NCI-H446 (cell line): ENCODE results near the gene OR4M1.
A peak's percentile ranks its signal among the peaks of the same experiment; 100 is the strongest.
"Not testable (repeated sequence)": the region's sequence is repeated elsewhere in the genome, so short reads cannot be mapped to it uniquely, and the experiment has no call there.

Experiments
- DNase-seq, 2 experiments: peaks; one replicate each; lab custom pipeline; 2025; lab: John Stamatoyannopoulos, UW

The OR4M1 gene, protein sequence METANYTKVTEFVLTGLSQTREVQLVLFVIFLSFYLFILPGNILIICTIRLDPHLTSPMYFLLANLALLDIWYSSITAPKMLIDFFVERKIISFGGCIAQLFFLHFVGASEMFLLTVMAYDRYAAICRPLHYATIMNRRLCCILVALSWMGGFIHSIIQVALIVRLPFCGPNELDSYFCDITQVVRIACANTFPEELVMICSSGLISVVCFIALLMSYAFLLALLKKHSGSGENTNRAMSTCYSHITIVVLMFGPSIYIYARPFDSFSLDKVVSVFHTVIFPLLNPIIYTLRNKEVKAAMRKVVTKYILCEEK

DNA sequence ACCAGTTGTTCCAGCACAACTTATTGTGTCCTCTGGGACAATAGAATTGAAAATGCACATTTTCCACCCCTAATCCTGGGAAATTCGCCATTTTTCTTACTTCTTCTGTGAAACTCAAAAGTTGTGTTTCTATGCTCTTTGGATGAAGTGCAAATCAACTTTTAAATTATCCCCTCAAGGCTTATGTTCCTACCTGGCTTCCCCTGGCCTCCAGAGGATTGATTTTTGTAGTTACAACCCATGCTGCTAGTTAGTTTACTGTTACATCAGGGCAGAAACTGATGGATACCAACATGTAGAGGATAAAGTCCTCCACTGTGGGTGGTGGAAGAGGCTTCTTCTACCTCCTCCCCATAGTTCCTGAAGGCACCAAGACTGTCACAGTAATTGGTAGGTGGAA is at the start of gene OR4M1:
OR4M1 (plus strand) TSS at position 301 of the 400 bp plus-strand sequence. CDS start 6,819 bp downstream, outside the sequence.
- not testable (repeated sequence) for DNase-seq

- no peak for DNase-seq
Observed at GRCh38 chr14:19729359-19729758, 43.9 kb upstream of the OR4M1 start.

- no peak for DNase-seq
Observed at GRCh38 chr14:19729763-19730162, 43.5 kb upstream of the OR4M1 start.

DNA sequence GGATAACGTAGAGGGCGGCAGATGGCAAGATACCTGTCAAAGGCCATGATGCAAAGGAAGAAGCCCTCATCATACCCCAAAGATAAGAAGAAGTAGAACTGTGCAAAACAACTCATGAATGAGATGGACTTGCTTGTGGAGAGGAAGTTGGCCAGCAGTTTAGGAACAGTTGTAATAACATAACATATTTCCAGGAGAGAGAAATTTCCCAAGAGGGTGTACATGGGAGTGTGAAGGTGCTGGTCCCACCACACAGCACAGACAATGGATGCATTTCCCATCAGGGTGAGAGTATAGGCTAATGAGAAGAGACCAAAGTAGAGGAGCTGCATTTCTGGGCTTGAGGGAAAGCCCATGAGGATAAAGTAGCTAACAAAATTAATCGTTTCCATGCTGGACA is 39.4 kb upstream of the OR4M1 start:
- DNase-seq, result not testable (repeated sequence)

- DNase-seq, result no peak
Observed at GRCh38 chr14:19743256-19743655, 30.0 kb upstream of the OR4M1 start, which contains the start of gene OR4Q3. TSS of gene OR4Q3 (plus strand) at chr14:19743571.

- not testable (repeated sequence) for DNase-seq
Observed at GRCh38 chr14:19752316-19752715, 21.0 kb upstream of the OR4M1 start.

DNA sequence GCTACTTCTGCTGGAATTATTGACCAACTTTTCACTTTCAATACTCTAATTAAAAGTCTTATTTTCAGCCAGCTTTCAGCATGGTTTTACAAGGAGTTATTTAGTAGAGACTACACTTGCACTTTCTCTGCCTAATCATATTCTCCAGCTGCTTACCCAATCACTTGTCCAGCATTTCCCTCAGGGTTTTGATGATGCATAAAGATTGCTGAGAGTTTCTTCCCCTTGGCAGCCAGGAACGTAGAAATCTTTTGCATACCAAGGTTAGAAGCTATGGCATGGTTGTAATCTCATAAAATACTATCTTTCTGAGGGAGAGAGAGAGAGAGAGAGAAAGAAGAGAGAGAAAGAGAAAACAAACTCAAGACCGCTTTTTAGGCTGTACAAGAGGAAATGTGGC is 19.1 kb upstream of the OR4M1 start:
- no peak for DNase-seq

GRCh38 chr14:19771491-19771890 is 1.8 kb upstream of the OR4M1 start:
- DNase-seq, result not testable (repeated sequence)

- no peak for DNase-seq
Observed at GRCh38 chr14:19771895-19772430, 1.3 kb upstream of the OR4M1 start.

GRCh38 chr14:19772454-19772853 is 850 bp upstream of the OR4M1 start:
- DNase-seq, result not testable (repeated sequence)

GRCh38 chr14:19775587-19775986 is 2.3 kb downstream of the OR4M1 start:
- no peak for DNase-seq

- not testable (repeated sequence) for DNase-seq
Observed at GRCh38 chr14:19785848-19786247, 12.5 kb downstream of the OR4M1 start.

DNA sequence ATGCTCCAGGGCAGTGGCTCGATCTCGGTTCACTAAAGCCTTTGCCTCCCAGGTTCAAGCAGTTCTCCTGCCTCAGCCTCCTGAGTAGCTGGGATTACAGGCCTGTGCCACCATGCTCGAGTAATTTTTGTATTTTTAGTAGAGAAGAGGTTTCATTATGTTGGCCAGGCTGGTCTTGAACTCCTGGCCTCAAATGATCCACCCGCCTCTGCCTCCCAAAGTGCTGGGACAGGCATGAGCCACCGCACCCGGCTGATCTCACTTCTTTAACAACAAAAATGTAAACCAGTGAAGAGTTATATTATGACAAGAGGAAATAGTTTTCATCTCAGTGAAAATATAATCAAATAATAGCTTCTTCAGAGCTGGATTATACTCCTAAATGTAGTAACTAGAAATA is 14.0 kb downstream of the OR4M1 start:
- not testable (repeated sequence) for DNase-seq

GRCh38 chr14:19788150-19788549 is 14.8 kb downstream of the OR4M1 start:
- not testable (repeated sequence) for DNase-seq

DNA sequence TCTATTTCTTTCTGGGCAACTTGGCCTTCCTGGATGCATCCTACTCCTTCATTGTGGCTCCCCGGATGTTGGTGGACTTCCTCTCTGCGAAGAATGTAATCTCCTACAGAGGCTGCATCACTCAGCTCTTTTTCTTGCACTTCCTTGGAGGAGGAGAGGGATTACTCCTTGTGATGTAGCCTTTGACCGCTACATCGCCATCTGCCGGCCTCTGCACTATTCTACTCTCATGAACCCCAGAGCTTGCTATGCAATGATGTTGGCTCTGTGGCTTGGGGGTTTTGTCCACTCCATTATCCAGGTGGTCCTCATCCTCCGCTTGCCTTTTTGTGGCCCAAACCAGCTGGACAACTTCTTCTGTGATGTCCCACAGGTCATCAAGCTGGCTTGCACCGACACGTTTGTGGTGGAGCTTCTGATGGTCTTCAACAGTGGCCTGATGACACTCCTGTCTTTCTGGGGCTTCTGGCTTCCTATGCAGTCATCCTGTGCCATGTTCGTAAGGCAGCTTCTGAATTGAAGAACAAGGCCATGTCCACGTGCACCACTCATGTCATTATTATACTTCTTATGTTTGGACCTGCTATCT is 23.3 kb downstream of the OR4M1 start:
- DNase-seq, result not testable (repeated sequence)

GRCh38 chr14:19799880-19800279 is 26.6 kb downstream of the OR4M1 start:
- no peak for DNase-seq

GRCh38 chr14:19800282-19801117 is 27.2 kb downstream of the OR4M1 start:
- DNase-seq, result peak; percentile 25 to 84

DNA sequence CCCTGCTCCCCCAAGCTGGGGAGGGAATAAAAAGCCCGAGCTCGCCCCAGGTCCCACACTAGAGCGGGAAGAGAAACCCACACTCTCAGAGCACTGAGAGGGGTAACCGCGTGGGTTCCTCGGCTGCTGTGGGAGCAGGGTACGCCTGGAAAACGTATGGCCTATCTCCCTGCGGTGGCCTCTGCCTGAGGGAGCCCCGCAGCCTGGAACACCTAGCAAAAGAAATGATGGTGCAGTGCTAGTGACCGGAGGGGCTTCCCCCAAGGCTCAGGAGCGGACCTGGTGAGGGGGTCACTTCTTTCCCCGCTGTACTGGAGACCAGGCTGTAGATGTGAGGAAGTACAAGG is 27.8 kb downstream of the OR4M1 start:
- DNase-seq, result peak in 1 of 2 experiments; percentile 15

DNA sequence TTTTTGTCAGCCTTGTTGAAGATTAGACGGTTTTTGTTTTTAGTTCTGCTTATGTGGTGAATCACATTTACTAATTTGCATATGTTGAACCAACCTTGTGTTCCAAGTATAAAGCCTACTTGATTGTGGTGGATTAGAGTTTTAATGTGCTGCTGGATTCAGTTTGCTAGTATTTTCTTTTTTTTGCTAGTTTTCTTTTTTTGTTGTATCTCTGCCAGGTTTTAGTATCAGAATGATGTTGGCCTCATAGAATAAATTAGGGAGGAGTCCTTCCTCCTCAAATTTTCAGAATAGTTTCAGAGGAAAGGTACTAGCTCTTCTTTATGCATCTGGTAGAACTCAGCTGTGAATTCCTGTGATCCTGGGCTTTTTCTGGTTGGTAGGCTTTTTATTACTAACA is 30.2 kb downstream of the OR4M1 start, which contains the start of gene OR4N2:
OR4N2 (plus strand) TSS at position 301 of the 400 bp plus-strand sequence. CDS start 23,679 bp downstream, outside the sequence.
- DNase-seq, result not testable (repeated sequence)

DNA sequence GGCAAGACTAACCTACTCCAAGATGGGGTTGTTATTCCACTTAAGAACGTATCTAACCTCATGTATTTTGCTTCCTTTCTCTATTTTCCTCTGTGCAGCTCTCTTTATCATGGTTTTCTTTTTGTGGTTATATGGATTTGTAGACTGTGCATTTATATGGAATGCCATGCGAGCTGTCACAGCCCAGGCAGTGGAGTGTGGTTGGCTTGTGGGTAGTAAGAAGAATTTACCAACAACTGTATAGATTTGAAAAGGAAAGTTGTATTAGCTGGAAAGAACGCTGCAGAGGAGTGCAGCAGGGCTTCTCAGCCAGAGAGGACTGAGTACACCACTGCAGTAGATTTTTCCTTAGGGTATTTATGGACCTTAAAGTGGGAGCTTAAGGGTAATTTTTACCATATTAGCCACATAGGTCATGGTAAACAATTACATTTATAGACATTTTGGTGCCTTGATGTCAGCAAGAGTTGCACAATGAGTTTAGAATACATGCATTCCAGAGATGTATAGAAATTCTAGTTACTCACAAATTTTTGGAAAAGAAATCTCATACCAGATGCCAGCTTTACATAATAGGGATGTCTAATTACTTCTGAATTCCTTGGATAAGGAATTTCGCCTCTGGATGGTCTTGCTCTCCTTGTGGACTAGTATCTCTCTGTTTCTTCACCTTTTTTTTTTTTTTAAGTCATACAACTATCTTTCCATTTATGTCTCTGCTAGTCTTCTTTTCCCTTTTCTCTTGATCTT is 40.0 kb downstream of the OR4M1 start:
- not testable (repeated sequence) for DNase-seq

- not testable (repeated sequence) for DNase-seq
Observed at GRCh38 chr14:19819879-19820278, 46.6 kb downstream of the OR4M1 start.
